Activated CD8-positive, alpha-beta memory T cell treated with anti-CD3 and anti-CD28 coated beads for 36 hours (primary cell): ENCODE measurements around the gene PYROXD2. TPM values are rescaled to one million over a fixed set of nuclear protein-coding genes. Genes with fewer than 3 reads are reported as not detected.

Source experiments
- CTCF ChIA-PET: fragments of 350-600 bp; sonication (Branson Sonifier 250); formaldehyde crosslinking; loops from one replicate; lab custom pipeline; 2021; ENCODE audit warnings: antibody characterized with exemption; lab: Charles Lee
- POLR2A ChIA-PET: fragments of 350-600 bp; sonication (Branson Sonifier 250); formaldehyde crosslinking; loops from one replicate; lab custom pipeline; 2021; ENCODE audit warnings: antibody characterized with exemption; lab: Charles Lee
- total RNA-seq, 2 experiments: library from RNA; stranded (reverse); gene quantifications; one replicate each; pipeline ENCODE4 v1.2.3, GENCODE V29; 2021

The PYROXD2 gene
- total RNA-seq, result 1 to 10 TPM; 1.3 to 2.2 TPM

DNA sequence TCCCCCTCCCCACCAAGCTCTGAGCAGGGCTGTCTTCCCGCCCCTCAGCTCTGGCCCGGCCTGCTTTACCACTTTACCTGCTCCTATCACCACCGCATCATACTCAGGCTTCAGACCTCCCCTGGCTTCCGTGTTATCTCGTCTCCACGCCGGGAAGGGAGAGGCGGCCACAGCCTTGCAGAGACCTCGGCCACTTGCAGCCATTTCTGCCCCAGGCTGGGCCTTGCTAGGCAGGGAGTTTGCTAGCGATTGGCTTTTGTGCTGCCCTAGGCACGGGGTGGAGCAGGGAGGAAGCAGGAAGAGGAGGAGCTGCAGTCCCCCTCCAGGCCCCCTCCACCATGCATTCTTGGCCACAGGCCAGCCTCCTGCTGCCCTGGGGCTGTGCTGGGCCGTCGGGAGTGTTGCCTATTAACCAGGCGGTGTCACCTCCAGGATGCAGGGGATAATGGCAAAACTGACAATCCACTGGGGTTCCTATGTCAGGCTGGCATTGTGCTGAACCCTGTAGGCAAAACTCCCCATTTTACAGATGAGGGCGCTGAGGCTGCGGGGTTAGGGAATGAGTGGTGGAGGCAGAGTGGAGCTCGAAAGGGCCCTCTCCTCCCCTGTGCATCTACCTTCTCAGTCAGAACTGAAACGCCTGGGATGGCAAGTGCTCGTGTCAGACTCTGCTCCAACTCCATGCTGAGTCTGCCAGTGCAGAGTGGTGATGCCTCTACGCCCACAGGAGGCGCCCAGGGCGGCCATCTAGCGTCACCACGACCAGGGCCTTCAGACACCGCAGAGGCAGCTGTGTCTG, at the start of gene PYROXD2:
PYROXD2 (minus strand) TSS at position 251 of the 799 bp plus-strand sequence; CDS start at position 204, 47 bp downstream.
- POLR2A ChIA-PET, result interaction anchor here (0.5 kb wide), 1 partner anchor 1200 kb away, joined by 9 read pairs; no protein-coding TSS in a partner anchor
- CTCF ChIA-PET, result interaction anchor here (1.4 kb wide), 1 partner anchor 11 kb away, joined by 3 read pairs; no protein-coding TSS in a partner anchor

DNA sequence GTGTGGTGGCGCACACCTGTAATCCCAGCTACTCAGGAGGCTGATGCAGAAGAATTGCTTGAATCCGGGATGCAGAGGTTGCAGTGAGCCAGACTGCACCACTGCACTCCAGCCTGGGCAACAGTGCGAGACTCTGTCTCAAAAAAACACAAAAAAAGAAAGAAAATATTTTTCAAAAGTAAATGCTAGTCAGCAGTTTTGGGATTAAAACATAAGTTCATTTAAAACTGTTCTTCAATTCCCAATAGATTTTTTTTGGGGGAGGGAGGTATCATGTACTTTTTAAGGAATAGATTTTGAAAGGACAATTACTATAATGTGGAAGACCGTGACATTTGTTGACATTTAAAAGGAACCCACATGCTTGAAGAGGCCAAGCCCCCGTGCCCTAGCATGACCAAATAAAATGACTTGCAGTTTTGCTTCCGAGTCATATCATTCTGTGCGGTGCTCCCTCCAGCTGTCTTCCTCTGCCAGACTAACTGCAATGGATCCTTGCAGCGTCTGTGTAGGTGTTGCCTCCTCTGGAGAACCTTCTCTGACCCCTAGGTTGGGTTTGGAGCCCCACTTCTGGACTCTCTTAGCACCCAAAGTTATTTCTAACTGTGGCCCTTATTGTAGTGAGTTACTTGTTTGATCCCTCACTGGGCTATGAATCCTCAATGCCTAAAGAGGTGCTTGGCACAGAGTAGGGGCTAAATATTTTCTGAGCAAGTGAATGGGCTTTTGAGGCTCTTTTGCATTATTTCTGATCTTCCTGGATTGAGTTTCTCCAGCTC, 49.2 kb upstream of the PYROXD2 start:
- ChIA-PET POLR2A (no interaction called here), CTCF (no interaction called here)

GRCh38 chr10:98463016-98463415, 48.0 kb upstream of the PYROXD2 start:
- CTCF ChIA-PET, result no interaction called here
- POLR2A ChIA-PET, result no interaction called here

DNA sequence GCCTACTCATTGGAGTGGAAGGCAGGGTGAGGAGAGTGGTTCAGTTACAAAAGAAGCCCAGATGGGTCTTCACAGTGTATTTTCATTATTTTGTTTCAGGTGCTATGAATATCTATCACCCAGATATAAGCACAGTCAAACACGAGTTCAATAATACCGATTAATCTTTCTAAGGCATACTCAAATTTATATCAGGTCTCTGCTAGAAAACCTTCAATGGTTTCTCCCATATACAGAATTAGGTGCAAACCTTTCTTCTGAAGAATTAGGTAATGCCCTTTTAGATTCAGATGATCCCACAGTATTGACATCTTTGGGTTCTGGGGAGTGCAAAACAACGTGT, 46.5 kb upstream of the PYROXD2 start:
- POLR2A ChIA-PET, result no interaction called here

DNA sequence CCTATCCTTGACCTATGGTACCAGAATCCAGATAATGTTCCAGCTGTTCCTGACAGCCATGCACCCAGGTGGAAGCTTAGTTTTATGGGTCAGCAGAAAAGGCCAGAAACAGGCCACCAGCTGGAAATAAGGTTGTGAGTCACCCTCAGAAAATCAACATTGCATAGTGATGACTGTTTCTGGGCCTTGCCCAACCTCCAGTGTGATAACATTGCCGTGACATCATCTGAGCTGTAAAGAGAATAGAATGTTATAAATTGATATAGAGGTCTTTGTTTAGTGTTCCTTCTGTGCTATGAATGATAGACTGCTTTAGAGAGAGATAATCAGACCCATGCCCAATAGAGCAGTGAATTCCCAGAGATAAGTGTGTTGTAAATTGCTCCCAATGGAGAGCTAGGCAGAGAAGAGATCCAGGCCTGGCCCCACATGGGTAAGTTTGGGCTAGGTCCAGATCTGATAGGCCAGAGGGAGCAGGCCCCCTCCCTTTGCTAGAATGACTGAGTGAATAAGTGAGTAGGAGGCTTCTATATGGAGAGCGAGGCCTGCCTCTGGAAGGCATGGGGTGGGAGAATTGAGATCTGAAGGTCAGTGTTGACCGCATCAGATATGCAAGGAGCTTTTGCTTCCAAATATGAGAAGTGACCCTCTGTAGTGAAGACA, 46.0 kb upstream of the PYROXD2 start:
- ChIA-PET CTCF (no interaction called here), POLR2A (no interaction called here)

More for the DNA sequence above, 46.5 kb upstream of the PYROXD2 start:
- CTCF ChIA-PET, result no interaction called here

DNA sequence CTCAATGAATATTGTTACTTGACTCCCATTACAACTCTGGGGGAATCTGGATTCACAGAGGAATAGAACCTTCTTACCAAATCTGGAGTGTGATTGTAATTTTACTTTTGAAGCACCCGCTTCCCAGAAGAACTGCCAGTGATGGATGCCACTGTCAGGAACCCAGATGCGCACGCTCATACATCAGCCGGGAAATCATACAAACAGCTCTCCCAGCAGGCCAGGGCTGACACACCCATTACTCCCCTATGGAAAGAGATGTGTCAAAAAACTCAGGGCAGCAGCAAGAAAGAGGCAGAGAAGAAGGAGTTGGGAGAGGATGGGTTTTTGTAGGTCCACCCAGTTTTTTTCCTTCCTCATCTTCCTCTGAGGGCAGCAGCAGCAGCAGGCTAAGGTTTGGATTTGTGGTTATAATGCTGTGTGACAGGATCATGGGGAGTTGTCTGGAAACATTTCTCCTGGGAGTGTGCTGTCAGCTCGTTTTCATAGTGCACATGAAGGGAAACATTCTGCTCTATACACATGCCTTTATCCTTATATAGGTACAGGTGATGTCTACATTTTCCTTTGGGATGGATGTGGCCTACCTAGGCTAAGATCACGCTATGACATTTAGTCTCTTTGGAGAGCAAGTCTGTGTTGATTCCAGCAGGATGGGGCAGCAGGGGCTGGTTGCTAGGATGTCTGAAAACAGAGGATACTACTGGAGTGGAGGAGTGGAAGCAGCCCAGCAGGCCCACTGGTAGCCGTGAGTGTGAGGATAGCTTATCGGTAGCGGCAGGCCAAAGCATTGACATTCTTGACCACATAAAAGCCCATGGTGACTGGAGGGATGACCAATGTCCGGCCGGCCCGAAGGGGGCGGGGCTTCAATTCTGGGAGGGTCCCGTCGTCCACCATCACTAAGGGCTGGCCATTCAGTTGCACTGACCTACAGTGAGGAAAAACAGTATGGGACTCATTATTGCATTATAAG, 44.1 kb upstream of the PYROXD2 start:
- CTCF ChIA-PET, result interaction anchor here (1.0 to 1.7 kb wide), 2 partner anchors 8 to 33 kb away, joined by 3 to 5 read pairs; no protein-coding TSS in a partner anchor
- POLR2A ChIA-PET, result no interaction called here

- ChIA-PET CTCF (interaction anchor here (1.0 to 1.7 kb wide), 2 partner anchors 9 to 32 kb away, joined by 3 to 5 read pairs; no protein-coding TSS in a partner anchor), POLR2A (no interaction called here)
Observed at GRCh38 chr10:98457721-98458120, 42.7 kb upstream of the PYROXD2 start.

DNA sequence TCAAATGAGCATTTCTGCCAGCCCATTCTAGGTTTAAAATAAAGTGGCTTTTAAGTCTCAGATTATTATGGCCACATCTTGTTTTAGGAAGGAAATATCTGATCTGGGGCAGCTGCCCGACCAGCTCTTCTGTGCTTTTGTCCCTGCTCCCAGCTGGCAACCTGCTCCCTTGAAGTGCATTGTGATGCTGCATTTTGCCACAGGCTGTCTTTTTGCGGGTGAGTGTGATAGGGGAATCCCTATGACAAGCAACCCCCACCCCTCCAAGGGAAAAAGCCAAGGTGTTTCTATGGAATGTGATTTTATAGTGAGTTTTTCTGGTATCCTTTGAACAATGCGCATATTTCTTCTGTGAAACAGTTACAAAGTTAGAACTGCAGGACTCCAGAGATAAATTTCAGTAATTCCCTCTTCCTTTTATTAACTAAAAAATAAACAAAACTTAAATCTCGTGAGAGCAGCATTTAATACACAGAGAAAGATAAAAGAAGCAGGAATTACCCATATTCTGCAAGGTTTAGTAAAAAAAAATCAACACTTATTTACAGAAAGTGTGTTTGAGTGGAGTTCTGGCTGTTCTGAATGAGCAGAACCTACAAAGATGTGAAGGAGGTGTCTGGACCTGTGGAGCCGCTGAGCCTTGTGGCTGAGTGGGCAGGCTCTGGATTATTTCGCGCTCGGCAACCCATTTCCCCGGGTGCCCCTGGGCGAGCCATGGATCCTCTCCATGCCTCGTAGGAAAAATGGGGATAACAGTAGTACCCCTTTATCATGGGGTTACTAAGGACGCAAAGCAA, 41.9 kb upstream of the PYROXD2 start:
- ChIA-PET POLR2A (no interaction called here), CTCF (interaction anchor here (0.8 kb wide), 1 partner anchor 10 kb away, joined by 3 read pairs; no protein-coding TSS in a partner anchor)

- POLR2A ChIA-PET, result no interaction called here
- CTCF ChIA-PET, result interaction anchor here (0.8 kb wide), 1 partner anchor 11 kb away, joined by 3 read pairs; no protein-coding TSS in a partner anchor
Observed at GRCh38 chr10:98456043-98456570, 41.1 kb upstream of the PYROXD2 start.

DNA sequence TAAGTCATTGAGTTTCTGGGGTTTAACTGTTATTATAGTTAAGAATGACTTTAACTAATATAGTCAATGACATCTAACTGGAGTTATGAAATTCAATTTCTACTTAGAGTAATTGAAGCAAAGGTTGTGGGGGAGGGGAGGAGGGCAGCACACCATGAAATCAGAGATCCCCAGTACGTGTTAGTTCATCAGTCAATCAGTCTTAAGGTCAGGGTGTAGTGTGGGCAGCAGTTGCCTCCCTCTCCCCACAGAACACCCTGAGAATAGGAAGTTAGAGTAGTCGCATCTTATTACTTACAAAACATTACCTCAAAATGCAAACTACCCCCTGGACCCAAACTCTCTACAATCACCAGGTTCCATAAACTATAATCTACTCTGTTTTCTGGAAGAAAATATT, 38.7 kb upstream of the PYROXD2 start:
- POLR2A ChIA-PET, result no interaction called here
- CTCF ChIA-PET, result no interaction called here

DNA sequence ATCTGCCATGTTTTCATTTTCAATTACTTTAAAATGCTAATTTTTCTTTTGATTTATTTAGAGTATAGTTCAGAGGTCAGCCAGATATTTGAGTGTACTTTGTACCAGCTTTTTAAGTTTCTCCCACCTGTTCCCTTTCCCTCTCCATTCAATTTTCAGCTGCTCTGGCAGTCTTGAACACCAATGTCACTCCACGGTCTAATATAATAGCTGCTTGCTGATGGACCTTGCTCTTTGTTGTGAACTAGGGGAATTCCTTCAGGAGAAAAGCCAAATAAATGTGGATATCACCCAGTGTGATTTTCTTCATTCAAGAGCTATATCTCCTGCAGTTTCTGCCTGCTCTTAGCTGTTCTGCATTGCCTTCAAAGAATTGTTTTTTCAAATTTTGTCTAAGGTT, 35.6 kb upstream of the PYROXD2 start:
- CTCF ChIA-PET, result no interaction called here
- POLR2A ChIA-PET, result no interaction called here

GRCh38 chr10:98449287-98449686, 34.3 kb upstream of the PYROXD2 start:
- CTCF ChIA-PET, result no interaction called here
- POLR2A ChIA-PET, result no interaction called here

GRCh38 chr10:98446661-98447221, 31.8 kb upstream of the PYROXD2 start, which contains the start of gene HPS1:
Gene HPS1 (minus strand): TSS chr10:98446935. CDS start chr10:98443240, 3,695 bp downstream.
- POLR2A ChIA-PET, result no interaction called here

GRCh38 chr10:98446151-98446660, 31.2 kb upstream of the PYROXD2 start:
- CTCF ChIA-PET, result interaction anchor here (1.9 kb wide), 1 partner anchor 21 kb away, joined by 9 read pairs; no protein-coding TSS in a partner anchor
- POLR2A ChIA-PET, result interaction anchor here (0.6 kb wide), 1 partner anchor 11 kb away, joined by 3 read pairs; no protein-coding TSS in a partner anchor

More at GRCh38 chr10:98446661-98447221, 31.8 kb upstream of the PYROXD2 start, which contains the start of gene HPS1:
- CTCF ChIA-PET, result interaction anchor here (1.9 kb wide), 1 partner anchor 20 kb away, joined by 9 read pairs; no protein-coding TSS in a partner anchor

GRCh38 chr10:98445200-98445812, 30.3 kb upstream of the PYROXD2 start:
- ChIA-PET CTCF (interaction anchor here (1.5 to 1.9 kb wide), 2 partner anchors 20 to 21 kb away, joined by 4 to 9 read pairs; no protein-coding TSS in a partner anchor), POLR2A (interaction anchor here (0.6 kb wide), 1 partner anchor 10 kb away, joined by 3 read pairs; no protein-coding TSS in a partner anchor)
